ENCODE measurements around the gene THRAP3.

DNA sequence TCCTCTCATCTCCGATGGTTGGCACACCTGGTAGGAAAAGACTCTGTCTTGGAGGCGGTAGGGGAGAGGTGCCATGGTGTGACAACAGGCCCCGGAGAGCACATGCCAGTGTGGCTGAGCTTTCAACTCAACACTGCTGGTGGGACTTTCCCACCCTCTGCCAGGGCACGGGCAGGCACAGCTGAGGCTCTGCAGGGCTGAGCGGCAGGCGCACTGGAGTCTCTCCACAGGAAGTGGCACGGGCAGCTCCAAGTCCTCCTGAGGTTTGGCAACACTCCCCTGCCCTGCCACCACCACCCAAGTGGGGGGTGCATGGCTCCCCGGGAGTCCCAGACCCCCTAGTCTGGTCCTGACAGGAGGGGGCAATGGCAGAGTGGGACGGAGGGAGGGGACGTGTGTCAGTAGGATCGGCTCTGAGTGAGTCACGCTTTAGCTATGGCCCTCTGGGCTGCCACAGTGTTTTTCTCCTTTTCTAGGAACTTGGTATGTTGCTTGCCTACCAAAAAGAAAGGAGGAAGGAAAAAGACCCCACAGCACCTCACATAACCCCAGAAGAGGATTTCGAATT, 126.5 kb downstream of the THRAP3 start:
- TF ChIP-seq, protein P1, sequence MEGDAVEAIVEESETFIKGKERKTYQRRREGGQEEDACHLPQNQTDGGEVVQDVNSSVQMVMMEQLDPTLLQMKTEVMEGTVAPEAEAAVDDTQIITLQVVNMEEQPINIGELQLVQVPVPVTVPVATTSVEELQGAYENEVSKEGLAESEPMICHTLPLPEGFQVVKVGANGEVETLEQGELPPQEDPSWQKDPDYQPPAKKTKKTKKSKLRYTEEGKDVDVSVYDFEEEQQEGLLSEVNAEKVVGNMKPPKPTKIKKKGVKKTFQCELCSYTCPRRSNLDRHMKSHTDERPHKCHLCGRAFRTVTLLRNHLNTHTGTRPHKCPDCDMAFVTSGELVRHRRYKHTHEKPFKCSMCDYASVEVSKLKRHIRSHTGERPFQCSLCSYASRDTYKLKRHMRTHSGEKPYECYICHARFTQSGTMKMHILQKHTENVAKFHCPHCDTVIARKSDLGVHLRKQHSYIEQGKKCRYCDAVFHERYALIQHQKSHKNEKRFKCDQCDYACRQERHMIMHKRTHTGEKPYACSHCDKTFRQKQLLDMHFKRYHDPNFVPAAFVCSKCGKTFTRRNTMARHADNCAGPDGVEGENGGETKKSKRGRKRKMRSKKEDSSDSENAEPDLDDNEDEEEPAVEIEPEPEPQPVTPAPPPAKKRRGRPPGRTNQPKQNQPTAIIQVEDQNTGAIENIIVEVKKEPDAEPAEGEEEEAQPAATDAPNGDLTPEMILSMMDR (IDR thresholded peaks at IDR 0.05): no peak
- TF ChIP-seq POLR2A (IDR thresholded peaks at IDR 0.05) (no peak), POLR2AphosphoS5 (IDR thresholded peaks at IDR 0.05) (no peak)
